ENCODE measurements around the gene KRTAP5-6. TPM values are rescaled to one million over a fixed set of nuclear protein-coding genes. Genes with fewer than 3 reads are reported as not detected.

The KRTAP5-6 gene
- total RNA-seq, 2 experiments from 2014 or later: not detected

GRCh38 chr11:1690167-1691025 is 6.6 kb upstream of the KRTAP5-6 start:
- Mint-ChIP-seq H3K4me1 (peaks cover 5% of the 10 kb centered on the region), H3K9me3 (ENCODE audit: low read depth) (no peaks in the 10 kb centered on the region), H3K36me3 (ENCODE audit: low read depth) (no peaks in the 10 kb centered on the region), H3K4me3 (no peak overlapping the region), H3K27ac (no peak overlapping the region), H3K27me3 (peaks cover 14% of the 10 kb centered on the region)
- POLR2A ChIA-PET: no interaction called here
- ATAC-seq (no peak), DNase-seq (no peak)
- CTCF ChIA-PET: interaction anchor here (0.6 to 5.7 kb wide), 6 partner anchors 10 to 311 kb away, joined by 3 to 181 read pairs (median 29); partner anchors contain the start of gene SYT8
- intact Hi-C loops (cut with DNase I, micrococcal nuclease): loop anchor here (5.0 kb wide), 3 partner anchors 38 to 462 kb away; partner anchors contain the start of gene TNNT3 (in 1 of the 2)

- DNase-seq: no peak
- intact Hi-C loops (cut with DNase I, micrococcal nuclease): loop anchor here (5.0 kb wide), 3 partner anchors 39 to 461 kb away; partner anchors contain the start of gene TNNT3 (in 1 of the 2)
Measured at GRCh38 chr11:1691026-1691877, 5.7 kb upstream of the KRTAP5-6 start.

GRCh38 chr11:1691878-1692707 is 4.9 kb upstream of the KRTAP5-6 start:
- CTCF ChIA-PET: interaction anchor here (0.6 to 5.7 kb wide), 12 partner anchors 12 to 1042 kb away, joined by 3 to 181 read pairs (median 10); partner anchors contain the start of gene SYT8
- Mint-ChIP-seq H3K9me3 (ENCODE audit: low read depth) (no peaks in the 10 kb centered on the region), H3K27ac (no peak overlapping the region), H3K4me1 (peaks cover 5% of the 10 kb centered on the region), H3K4me3 (no peak overlapping the region), H3K36me3 (ENCODE audit: low read depth) (no peaks in the 10 kb centered on the region), H3K27me3 (peaks cover 14% of the 10 kb centered on the region)
- POLR2A ChIA-PET: interaction anchor here (0.7 kb wide), 1 partner anchor 141 kb away, joined by 3 read pairs; no protein-coding TSS in a partner anchor
- DNase-seq (no peak), ATAC-seq (no peak)
- intact Hi-C loops (cut with DNase I, micrococcal nuclease): loop anchor here (5.0 kb wide), 3 partner anchors 40 to 460 kb away; partner anchors contain the start of gene TNNT3 (in 1 of the 2)

More at GRCh38 chr11:1691026-1691877, 5.7 kb upstream of the KRTAP5-6 start:
- H3K27me3 Mint-ChIP-seq: peaks cover 14% of the 10 kb centered on the region
- no peaks in the 10 kb centered on the region for H3K9me3 Mint-ChIP-seq (ENCODE audit: low read depth)
- POLR2A ChIA-PET: interaction anchor here (0.7 kb wide), 1 partner anchor 142 kb away, joined by 3 read pairs; no protein-coding TSS in a partner anchor
- ATAC-seq: no peak
- no peak overlapping the region for H3K4me3 Mint-ChIP-seq
- H3K36me3 Mint-ChIP-seq (ENCODE audit: low read depth): no peaks in the 10 kb centered on the region
- peaks cover 5% of the 10 kb centered on the region for H3K4me1 Mint-ChIP-seq
- H3K27ac Mint-ChIP-seq: no peak overlapping the region
- CTCF ChIA-PET: interaction anchor here (0.6 to 5.7 kb wide), 7 partner anchors 11 to 310 kb away, joined by 3 to 181 read pairs (median 26); partner anchors contain the start of gene SYT8

GRCh38 chr11:1692708-1693326 is 4.2 kb upstream of the KRTAP5-6 start:
- POLR2A ChIA-PET: no interaction called here

GRCh38 chr11:1693327-1694063 is 3.5 kb upstream of the KRTAP5-6 start:
- DNase-seq (peak; percentile 86), ATAC-seq (peak; percentile 64)
- Mint-ChIP-seq H3K4me1 (peaks cover 5% of the 10 kb centered on the region), H3K9me3 (ENCODE audit: low read depth) (no peaks in the 10 kb centered on the region), H3K36me3 (ENCODE audit: low read depth) (no peaks in the 10 kb centered on the region), H3K4me3 (peak overlapping the region; percentile 66), H3K27me3 (peaks cover 14% of the 10 kb centered on the region), H3K27ac (peak overlapping the region; percentile 64)
- CTCF ChIA-PET: interaction anchor here (0.6 to 5.7 kb wide), 52 partner anchors 8 to 461 kb away, joined by 3 to 181 read pairs (median 5); partner anchors contain the start of genes CTSD, LSP1 and SYT8
- POLR2A ChIA-PET: interaction anchor here (0.9 kb wide), 1 partner anchor 139 kb away, joined by 3 read pairs; no protein-coding TSS in a partner anchor
- intact Hi-C loops (cut with DNase I, micrococcal nuclease): loop anchor here (1.0 to 5.0 kb wide), 6 partner anchors 41 to 459 kb away; partner anchors contain the start of gene TNNT3 (in 1 of the 2)

More at GRCh38 chr11:1692708-1693326, 4.2 kb upstream of the KRTAP5-6 start:
- Mint-ChIP-seq H3K4me3 (peak overlapping the region; percentile 66), H3K27me3 (peaks cover 14% of the 10 kb centered on the region), H3K4me1 (peaks cover 5% of the 10 kb centered on the region), H3K27ac (no peak overlapping the region), H3K36me3 (ENCODE audit: low read depth) (no peaks in the 10 kb centered on the region), H3K9me3 (ENCODE audit: low read depth) (no peaks in the 10 kb centered on the region)
- DNase-seq (no peak), ATAC-seq (no peak)
- intact Hi-C loops (cut with DNase I, micrococcal nuclease): loop anchor here (1.0 to 5.0 kb wide), 4 partner anchors 41 to 459 kb away; partner anchors contain the start of gene TNNT3 (in 1 of the 2)
- CTCF ChIA-PET: interaction anchor here (0.6 to 5.7 kb wide), 23 partner anchors 10 to 1041 kb away, joined by 3 to 181 read pairs (median 6); partner anchors contain the start of genes CTSD and SYT8

GRCh38 chr11:1694064-1694845 is 2.7 kb upstream of the KRTAP5-6 start:
- H3K4me1 Mint-ChIP-seq: peaks cover 5% of the 10 kb centered on the region
- ATAC-seq: peak; percentile 91
- intact Hi-C loops (cut with DNase I, micrococcal nuclease): loop anchor here (1.0 to 5.0 kb wide), 6 partner anchors 42 to 458 kb away; partner anchors contain the start of gene TNNT3 (in 1 of the 2)
- no peaks in the 10 kb centered on the region for H3K9me3 Mint-ChIP-seq (ENCODE audit: low read depth)
- ChIA-PET CTCF (interaction anchor here (0.6 to 5.7 kb wide), 53 partner anchors 7 to 456 kb away, joined by 3 to 181 read pairs (median 5); partner anchors contain the start of genes CTSD, LSP1, SYT8 and TNNI2), POLR2A (interaction anchor here (0.9 kb wide), 1 partner anchor 138 kb away, joined by 3 read pairs; no protein-coding TSS in a partner anchor)
- H3K27me3 Mint-ChIP-seq: peaks cover 14% of the 10 kb centered on the region
- H3K27ac Mint-ChIP-seq: no peak overlapping the region
- H3K36me3 Mint-ChIP-seq (ENCODE audit: low read depth): no peaks in the 10 kb centered on the region
- peak; percentile 91 for DNase-seq
- H3K4me3 Mint-ChIP-seq: no peak overlapping the region

GRCh38 chr11:1694846-1695547 is 2.0 kb upstream of the KRTAP5-6 start:
- DNase-seq: no peak
- Mint-ChIP-seq H3K36me3 (ENCODE audit: low read depth) (no peaks in the 10 kb centered on the region), H3K4me1 (peaks cover 5% of the 10 kb centered on the region), H3K27ac (no peak overlapping the region), H3K4me3 (no peak overlapping the region), H3K27me3 (peaks cover 14% of the 10 kb centered on the region), H3K9me3 (ENCODE audit: low read depth) (no peaks in the 10 kb centered on the region)
- intact Hi-C loops (cut with DNase I, micrococcal nuclease): loop anchor here (1.0 to 5.0 kb wide), 6 partner anchors 43 to 457 kb away; partner anchors contain the start of gene TNNT3 (in 1 of the 2)
- ATAC-seq: no peak
- CTCF ChIA-PET: interaction anchor here (0.7 to 5.7 kb wide), 24 partner anchors 12 to 455 kb away, joined by 3 to 181 read pairs (median 6); partner anchors contain the start of genes CTSD and SYT8
- POLR2A ChIA-PET: no interaction called here

- no peak overlapping the region for H3K4me3 Mint-ChIP-seq
- POLR2A ChIA-PET: no interaction called here
- CTCF ChIA-PET: interaction anchor here (2.0 to 5.7 kb wide), 5 partner anchors 17 to 455 kb away, joined by 8 to 181 read pairs (median 28); partner anchors contain the start of gene SYT8
- intact Hi-C loops (cut with DNase I, micrococcal nuclease): no loop called here
- peaks cover 9% of the 10 kb centered on the region for H3K27me3 Mint-ChIP-seq
- no peak overlapping the region for H3K27ac Mint-ChIP-seq
- no peak for ATAC-seq
- H3K4me1 Mint-ChIP-seq: peaks cover 6% of the 10 kb centered on the region
- no peaks in the 10 kb centered on the region for H3K36me3 Mint-ChIP-seq (ENCODE audit: low read depth)
- no peak for DNase-seq
- no peaks in the 10 kb centered on the region for H3K9me3 Mint-ChIP-seq (ENCODE audit: low read depth)
Measured at GRCh38 chr11:1695548-1696108, 1.4 kb upstream of the KRTAP5-6 start.
